Measurements from ENCODE around the gene AHNAK.

Gene AHNAK

GRCh38 chr11:62535802-62536201 lies 10.8 kb downstream of the AHNAK start:
- Histone ChIP-seq H3K4me1 (ENCODE audit: control insufficient read depth, low read depth, low read length) (peaks cover 3% of the 10 kb centered on the region), H3K36me3 (ENCODE audit: control insufficient read depth, low read depth, low read length) (no peaks in the 10 kb centered on the region)

GRCh38 chr11:62534779-62535545 lies 11.6 kb downstream of the AHNAK start:
- Histone ChIP-seq H3K27me3 (ENCODE audit: control insufficient read depth, insufficient read depth, low read length) (no peaks in the 10 kb centered on the region), H3K36me3 (ENCODE audit: control insufficient read depth, low read depth, low read length) (no peaks in the 10 kb centered on the region), H3K9me3 (ENCODE audit: control insufficient read depth, low read depth, low read length) (no peaks in the 10 kb centered on the region), H3K9ac (ENCODE audit: low read length) (no peak overlapping the region), H3K4me1 (ENCODE audit: control insufficient read depth, low read depth, low read length) (peaks cover 3% of the 10 kb centered on the region), H3K27ac (ENCODE audit: low read length) (no peak overlapping the region), H3K4me3 (ENCODE audit: low read length) (no peak overlapping the region)

More at GRCh38 chr11:62535802-62536201, 10.8 kb downstream of the AHNAK start:
- Histone ChIP-seq H3K9ac (ENCODE audit: low read length) (no peak overlapping the region), H3K27ac (ENCODE audit: low read length) (no peak overlapping the region), H3K27me3 (ENCODE audit: control insufficient read depth, insufficient read depth, low read length) (no peaks in the 10 kb centered on the region), H3K9me3 (ENCODE audit: control insufficient read depth, low read depth, low read length) (no peaks in the 10 kb centered on the region), H3K4me3 (ENCODE audit: low read length) (no peak overlapping the region)

- Histone ChIP-seq H3K9me3 (ENCODE audit: control insufficient read depth, low read depth, low read length) (no peaks in the 10 kb centered on the region), H3K36me3 (ENCODE audit: control insufficient read depth, low read depth, low read length) (no peaks in the 10 kb centered on the region), H3K27me3 (ENCODE audit: control insufficient read depth, insufficient read depth, low read length) (no peaks in the 10 kb centered on the region), H3K4me1 (ENCODE audit: control insufficient read depth, low read depth, low read length) (peaks cover 3% of the 10 kb centered on the region), H3K9ac (ENCODE audit: low read length) (no peak overlapping the region), H3K4me3 (ENCODE audit: low read length) (no peak overlapping the region), H3K27ac (ENCODE audit: low read length) (no peak overlapping the region)
Measured at GRCh38 chr11:62532096-62532495, 14.5 kb downstream of the AHNAK start.

GRCh38 chr11:62516736-62517371 lies 29.8 kb downstream of the AHNAK start:
- Histone ChIP-seq H3K4me1 (ENCODE audit: control insufficient read depth, low read depth, low read length) (no peaks in the 10 kb centered on the region), H3K27ac (ENCODE audit: low read length) (no peak overlapping the region), H3K4me3 (ENCODE audit: low read length) (no peak overlapping the region), H3K9me3 (ENCODE audit: control insufficient read depth, low read depth, low read length) (no peaks in the 10 kb centered on the region), H3K9ac (ENCODE audit: low read length) (no peak overlapping the region), H3K36me3 (ENCODE audit: control insufficient read depth, low read depth, low read length) (no peaks in the 10 kb centered on the region), H3K27me3 (ENCODE audit: control insufficient read depth, insufficient read depth, low read length) (no peaks in the 10 kb centered on the region)

- Histone ChIP-seq H3K9me3 (ENCODE audit: control insufficient read depth, low read depth, low read length) (no peaks in the 10 kb centered on the region), H3K4me1 (ENCODE audit: control insufficient read depth, low read depth, low read length) (no peaks in the 10 kb centered on the region), H3K27me3 (ENCODE audit: control insufficient read depth, insufficient read depth, low read length) (no peaks in the 10 kb centered on the region), H3K36me3 (ENCODE audit: control insufficient read depth, low read depth, low read length) (no peaks in the 10 kb centered on the region), H3K9ac (ENCODE audit: low read length) (no peak overlapping the region), H3K27ac (ENCODE audit: low read length) (no peak overlapping the region), H3K4me3 (ENCODE audit: low read length) (no peak overlapping the region)
Measured at GRCh38 chr11:62514151-62514550, 32.5 kb downstream of the AHNAK start.

GRCh38 chr11:62513626-62514025 lies 33.0 kb downstream of the AHNAK start:
- Histone ChIP-seq H3K4me3 (ENCODE audit: low read length) (no peak overlapping the region), H3K4me1 (ENCODE audit: control insufficient read depth, low read depth, low read length) (peaks cover 5% of the 10 kb centered on the region), H3K36me3 (ENCODE audit: control insufficient read depth, low read depth, low read length) (no peaks in the 10 kb centered on the region), H3K9me3 (ENCODE audit: control insufficient read depth, low read depth, low read length) (no peaks in the 10 kb centered on the region), H3K27me3 (ENCODE audit: control insufficient read depth, insufficient read depth, low read length) (no peaks in the 10 kb centered on the region), H3K9ac (ENCODE audit: low read length) (no peak overlapping the region), H3K27ac (ENCODE audit: low read length) (no peak overlapping the region)

- Histone ChIP-seq H3K27me3 (ENCODE audit: control insufficient read depth, insufficient read depth, low read length) (no peaks in the 10 kb centered on the region), H3K4me1 (ENCODE audit: control insufficient read depth, low read depth, low read length) (peaks cover 12% of the 10 kb centered on the region), H3K4me3 (ENCODE audit: low read length) (no peak overlapping the region), H3K9me3 (ENCODE audit: control insufficient read depth, low read depth, low read length) (no peaks in the 10 kb centered on the region), H3K9ac (ENCODE audit: low read length) (no peak overlapping the region), H3K27ac (ENCODE audit: low read length) (no peak overlapping the region), H3K36me3 (ENCODE audit: control insufficient read depth, low read depth, low read length) (no peaks in the 10 kb centered on the region)
Measured at GRCh38 chr11:62512961-62513360, 33.6 kb downstream of the AHNAK start.

- Histone ChIP-seq H3K36me3 (ENCODE audit: control insufficient read depth, low read depth, low read length) (no peaks in the 10 kb centered on the region), H3K27ac (ENCODE audit: low read length) (peak overlapping the region; percentile 31), H3K27me3 (ENCODE audit: control insufficient read depth, insufficient read depth, low read length) (peaks cover 8% of the 10 kb centered on the region), H3K9ac (ENCODE audit: low read length) (peak overlapping the region; percentile 31), H3K4me1 (ENCODE audit: control insufficient read depth, low read depth, low read length) (peaks cover 23% of the 10 kb centered on the region), H3K4me3 (ENCODE audit: low read length) (peak overlapping the region; percentile 8), H3K9me3 (ENCODE audit: control insufficient read depth, low read depth, low read length) (no peaks in the 10 kb centered on the region)
Measured at GRCh38 chr11:62508336-62509058, 38.1 kb downstream of the AHNAK start.

GRCh38 chr11:62507125-62507422 lies 39.5 kb downstream of the AHNAK start:
- Histone ChIP-seq H3K9ac (ENCODE audit: low read length) (no peak overlapping the region), H3K36me3 (ENCODE audit: control insufficient read depth, low read depth, low read length) (no peaks in the 10 kb centered on the region), H3K4me3 (ENCODE audit: low read length) (no peak overlapping the region), H3K27ac (ENCODE audit: low read length) (no peak overlapping the region), H3K27me3 (ENCODE audit: control insufficient read depth, insufficient read depth, low read length) (peaks cover 13% of the 10 kb centered on the region), H3K4me1 (ENCODE audit: control insufficient read depth, low read depth, low read length) (peaks cover 23% of the 10 kb centered on the region), H3K9me3 (ENCODE audit: control insufficient read depth, low read depth, low read length) (no peaks in the 10 kb centered on the region)

GRCh38 chr11:62506413-62507124 lies 40.0 kb downstream of the AHNAK start:
- no peak overlapping the region for H3K4me3 ChIP-seq (ENCODE audit: low read length)
- H3K9me3 ChIP-seq (ENCODE audit: control insufficient read depth, low read depth, low read length): no peaks in the 10 kb centered on the region
- peaks cover 23% of the 10 kb centered on the region for H3K4me1 ChIP-seq (ENCODE audit: control insufficient read depth, low read depth, low read length)
- H3K27ac ChIP-seq (ENCODE audit: low read length): no peak overlapping the region
- H3K9ac ChIP-seq (ENCODE audit: low read length): no peak overlapping the region
- H3K27me3 ChIP-seq (ENCODE audit: control insufficient read depth, insufficient read depth, low read length): peaks cover 13% of the 10 kb centered on the region
- no peaks in the 10 kb centered on the region for H3K36me3 ChIP-seq (ENCODE audit: control insufficient read depth, low read depth, low read length)

GRCh38 chr11:62505440-62506091 lies 41.0 kb downstream of the AHNAK start:
- Histone ChIP-seq H3K27me3 (ENCODE audit: control insufficient read depth, insufficient read depth, low read length) (peaks cover 13% of the 10 kb centered on the region), H3K9ac (ENCODE audit: low read length) (peak overlapping the region; percentile 8), H3K36me3 (ENCODE audit: control insufficient read depth, low read depth, low read length) (no peaks in the 10 kb centered on the region), H3K9me3 (ENCODE audit: control insufficient read depth, low read depth, low read length) (no peaks in the 10 kb centered on the region), H3K4me3 (ENCODE audit: low read length) (peak overlapping the region; percentile 43), H3K27ac (ENCODE audit: low read length) (no peak overlapping the region), H3K4me1 (ENCODE audit: control insufficient read depth, low read depth, low read length) (peaks cover 23% of the 10 kb centered on the region)

All from iPS-18a (cell line).